NCI-H1092 treated with DMSO at 0.1 percent for 48 hours (cell line): ENCODE measurements around the gene ZNF565.
"Not testable (repeated sequence)": the region's sequence is repeated elsewhere in the genome, so short reads cannot be mapped to it uniquely, and the experiment has no call there.

ENCODE experiments used
- DNase-seq: peaks from one replicate; lab custom pipeline; 2025; lab: John Stamatoyannopoulos, UW

ZNF565 gene

DNA sequence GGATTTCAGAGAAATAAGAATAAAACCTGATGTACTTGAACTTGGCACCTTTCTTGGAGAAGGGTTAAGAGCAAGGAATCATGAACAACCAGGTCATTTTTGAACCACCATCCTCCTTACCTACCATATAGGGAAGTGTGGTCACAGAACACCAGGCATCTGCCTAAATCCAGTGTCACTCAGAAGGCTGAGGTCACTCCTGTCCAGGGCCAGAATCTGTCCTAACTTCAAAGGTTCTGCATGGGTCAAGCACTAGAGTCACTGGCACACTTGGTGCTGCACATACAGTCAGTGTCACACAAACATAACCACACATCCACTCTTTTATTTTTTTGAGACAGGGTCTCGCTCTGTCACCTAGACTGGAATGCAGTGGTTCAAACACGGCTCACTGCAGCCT is 1.6 kb downstream of the ZNF565 start:
- DNase-seq = no peak

DNA sequence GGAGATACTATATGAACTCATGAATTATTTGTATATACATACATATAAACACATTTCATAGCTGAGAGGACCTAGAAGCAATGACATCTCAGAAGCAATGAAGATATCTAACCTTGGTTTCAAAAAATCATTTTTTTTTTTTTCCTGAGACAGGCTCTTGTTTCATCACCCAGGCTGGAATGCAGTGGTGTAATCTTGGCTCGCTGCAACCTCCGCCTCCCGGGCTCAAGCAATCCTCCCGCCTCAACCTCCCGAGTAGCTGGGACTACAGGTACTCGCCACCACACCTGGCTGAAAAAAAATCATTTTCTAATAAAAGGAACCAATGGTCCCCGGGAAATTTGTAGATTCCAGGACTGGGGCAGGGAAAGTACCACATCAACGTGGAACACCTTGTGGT is 4.0 kb downstream of the ZNF565 start:
- no peak for DNase-seq

DNA sequence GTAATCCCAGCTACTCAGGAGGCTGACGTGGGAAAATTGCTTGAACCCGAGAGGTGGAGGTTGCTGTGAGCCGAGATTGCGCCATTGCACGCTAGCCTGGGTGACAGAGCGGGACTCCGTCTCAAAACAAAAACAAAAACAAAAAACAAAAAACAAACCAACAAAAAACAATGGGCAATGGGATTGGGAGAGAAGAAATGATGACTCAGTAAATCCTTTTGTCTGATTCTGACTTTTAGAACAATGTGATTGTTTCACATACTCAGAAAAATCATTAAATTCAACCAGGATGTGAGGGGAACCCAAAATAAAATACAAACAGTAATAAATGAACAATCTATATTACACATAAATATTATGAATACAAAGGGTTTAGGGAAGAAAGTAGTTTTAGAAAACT is 5.1 kb downstream of the ZNF565 start:
- no peak for DNase-seq

DNA sequence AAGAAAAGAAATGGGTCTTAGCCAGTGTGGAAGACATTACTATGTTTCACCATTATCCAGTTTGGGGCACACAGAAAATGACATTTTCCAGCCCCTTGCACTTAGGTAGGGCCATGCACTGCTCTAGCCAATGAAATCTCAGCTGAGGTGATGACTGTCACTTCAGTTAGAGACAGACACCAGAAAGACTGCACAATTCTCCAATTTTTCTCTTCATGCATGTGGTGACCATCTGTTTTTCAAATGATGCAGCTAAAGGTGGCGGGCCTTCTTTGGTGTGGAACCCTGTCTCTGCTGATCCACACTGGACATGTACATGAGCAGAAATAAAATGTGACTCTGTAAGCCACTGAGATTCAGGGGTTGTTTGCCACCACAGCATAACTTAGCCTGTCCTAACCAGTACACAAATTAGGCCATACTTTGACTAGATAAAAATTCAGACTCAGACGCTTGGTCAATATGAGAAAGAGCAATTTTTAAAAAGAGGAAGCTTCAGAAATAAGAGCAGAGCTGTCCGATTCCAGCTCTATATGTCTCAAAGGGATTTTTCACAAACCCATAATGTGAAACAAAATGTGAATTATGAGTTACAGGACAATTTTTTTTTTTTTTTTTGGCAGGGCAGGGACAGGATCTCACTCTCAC is 6.7 kb downstream of the ZNF565 start:
- DNase-seq = no peak

DNA sequence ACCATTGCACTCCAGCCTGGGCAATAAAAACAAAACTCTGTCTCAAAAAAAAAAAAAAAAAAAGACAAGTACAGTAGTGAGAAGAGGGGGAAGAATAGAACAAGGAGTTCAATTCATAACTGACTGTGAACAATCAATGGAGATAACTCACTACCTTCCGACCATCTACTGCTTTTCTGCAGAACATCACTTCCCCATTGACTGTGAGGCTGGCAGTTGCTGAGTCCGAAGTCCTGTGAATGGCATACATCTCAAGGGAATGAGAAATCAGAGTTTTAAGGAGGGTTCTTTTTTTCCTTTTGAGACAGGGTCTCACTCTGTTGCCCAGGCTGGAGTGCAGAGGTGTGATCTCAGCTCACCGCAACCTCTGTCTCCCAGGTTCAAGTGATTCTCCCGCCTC is 11.2 kb downstream of the ZNF565 start:
- DNase-seq = no peak

DNA sequence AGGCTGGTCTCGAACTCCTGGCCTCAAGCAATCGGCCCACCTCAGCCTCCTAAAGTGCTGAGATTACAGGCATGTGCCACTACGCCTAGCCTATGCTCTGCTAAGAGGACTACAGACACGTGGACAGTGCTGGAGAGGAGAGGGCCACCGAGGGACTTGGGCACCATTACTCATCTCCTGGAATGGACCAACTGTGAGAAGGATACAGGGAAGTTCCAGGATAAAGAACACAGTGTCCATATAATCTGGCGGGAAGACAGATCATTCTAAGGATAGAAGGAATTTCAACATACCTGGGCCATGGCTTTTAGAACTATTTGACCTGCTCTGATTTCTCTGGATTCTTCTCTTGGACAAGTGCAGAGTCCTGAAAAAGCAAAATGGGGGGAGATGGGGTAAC is 12.8 kb downstream of the ZNF565 start:
- no peak for DNase-seq

DNA sequence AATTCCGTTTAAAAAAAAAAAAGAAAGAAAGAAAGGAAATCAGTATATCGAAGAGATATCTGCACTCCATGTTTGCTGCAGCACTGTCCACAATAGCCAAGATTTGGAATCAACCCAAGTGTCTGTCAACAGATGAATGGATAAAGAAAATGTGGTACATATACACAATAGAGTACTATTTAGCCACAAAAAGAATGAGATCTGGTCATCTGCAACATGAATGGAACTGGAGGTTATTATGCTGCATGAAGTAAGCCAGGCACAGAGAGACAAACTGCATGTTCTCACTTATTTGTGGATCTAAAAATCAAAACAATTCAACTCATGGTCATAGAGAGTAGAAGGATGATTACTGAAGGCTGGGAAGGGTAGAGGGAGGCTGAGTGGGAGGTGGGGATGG is 16.3 kb downstream of the ZNF565 start:
- DNase-seq = no peak

DNA sequence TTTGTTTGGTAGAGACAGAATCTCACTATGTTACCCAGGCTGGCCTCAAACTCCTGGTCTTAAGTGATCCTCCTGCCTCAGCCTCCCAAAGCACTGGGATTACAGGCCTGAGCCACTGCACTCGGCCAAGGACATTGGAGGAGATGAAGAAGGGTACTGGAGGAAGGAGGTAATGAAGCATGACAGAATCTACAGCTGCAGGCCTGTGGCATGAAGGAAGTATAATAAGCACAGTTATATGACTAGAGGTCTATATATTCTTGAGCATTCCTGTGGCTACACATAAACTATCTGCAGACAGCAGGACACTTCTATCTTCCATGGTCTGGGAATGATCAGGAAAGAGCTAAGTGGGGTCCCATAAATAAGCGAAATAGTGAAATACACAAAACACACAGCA is 18.2 kb downstream of the ZNF565 start:
- DNase-seq = no peak

DNA sequence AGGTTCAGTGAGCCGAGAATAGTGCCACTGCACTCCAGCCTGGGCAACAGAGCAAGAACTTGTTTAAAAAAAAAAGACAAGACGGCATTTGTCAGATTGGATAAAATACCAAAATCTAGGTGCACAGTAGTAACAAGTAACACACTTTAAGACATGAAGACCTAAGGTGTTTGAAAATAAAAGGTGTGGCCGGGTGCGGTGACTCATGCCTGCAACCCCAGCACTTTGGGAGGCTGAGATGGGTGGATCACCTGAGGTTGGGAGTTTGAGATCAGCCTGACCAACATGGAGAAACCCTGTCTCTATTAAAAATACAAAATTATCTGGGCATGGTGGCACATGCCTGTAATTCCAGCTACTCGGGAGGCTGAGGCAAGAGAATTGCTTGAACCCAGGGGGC is 27.7 kb downstream of the ZNF565 start:
- not testable (repeated sequence) for DNase-seq

DNA sequence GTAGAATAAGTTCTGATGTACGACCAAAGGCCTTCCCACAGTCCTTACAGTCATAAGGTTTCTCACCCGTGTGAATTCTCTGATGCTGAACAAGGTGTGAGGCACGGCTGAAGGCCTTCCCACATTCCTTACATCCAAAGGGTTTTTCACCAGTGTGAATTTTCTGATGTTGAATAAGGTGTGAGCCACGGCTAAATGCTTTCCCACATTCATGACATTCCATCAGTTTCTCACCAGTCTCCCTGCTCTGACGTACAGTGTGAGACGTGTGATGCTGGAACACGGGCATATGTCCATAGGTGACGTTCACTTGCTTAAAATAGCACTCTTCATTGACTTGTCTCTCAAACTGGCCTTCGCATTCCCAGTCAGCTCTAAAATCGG is 31.2 kb downstream of the ZNF565 start:
- DNase-seq = no peak

DNA sequence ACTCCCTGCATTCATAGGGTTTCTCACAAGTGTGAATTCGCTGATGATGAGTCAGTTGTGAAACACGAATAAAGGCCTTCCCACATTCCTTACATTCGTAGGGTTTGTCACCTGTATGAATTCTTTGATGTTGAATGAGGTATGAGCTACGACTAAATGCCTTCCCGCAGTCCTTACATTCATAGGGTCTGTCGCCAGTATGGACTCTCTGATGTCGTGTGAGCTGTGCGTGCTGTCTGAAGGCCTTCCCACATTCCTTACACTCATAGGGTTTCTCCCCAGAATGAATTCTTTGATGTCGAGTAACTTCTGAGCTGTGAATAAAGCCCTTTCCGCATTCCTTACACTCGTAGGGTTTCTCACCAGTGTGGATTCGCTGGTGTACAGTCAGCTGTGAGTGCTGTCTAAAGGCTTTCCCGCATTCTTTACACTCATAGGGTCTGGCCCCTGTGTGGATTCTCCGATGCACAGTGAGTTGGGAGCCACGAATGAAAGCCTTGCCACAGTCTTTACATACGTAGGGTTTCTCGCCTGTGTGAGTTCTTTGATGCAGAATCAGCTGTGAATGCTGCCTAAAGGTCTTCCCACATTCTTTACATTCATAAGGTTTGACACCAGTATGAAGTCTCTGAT is 31.7 kb downstream of the ZNF565 start:
- no peak for DNase-seq

DNA sequence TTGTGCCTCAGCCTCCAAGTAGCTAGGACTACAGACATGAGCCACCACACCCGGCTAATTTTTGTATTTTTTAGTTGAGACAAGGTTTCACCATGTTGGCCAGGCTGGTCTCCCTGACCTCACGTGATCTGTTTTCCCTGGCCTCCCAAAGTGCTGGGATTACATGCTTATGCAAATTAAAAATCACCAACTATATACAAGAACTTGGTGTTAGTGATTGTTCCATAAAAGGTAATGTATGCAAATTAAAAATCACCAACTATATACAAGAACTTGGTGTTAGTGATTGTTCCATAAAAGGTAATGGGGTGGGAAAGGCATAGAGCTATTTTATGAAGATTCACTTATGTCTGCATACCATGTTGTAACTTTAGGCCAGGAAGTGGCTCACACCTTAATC is 35.4 kb downstream of the ZNF565 start:
- not testable (repeated sequence) for DNase-seq

DNA sequence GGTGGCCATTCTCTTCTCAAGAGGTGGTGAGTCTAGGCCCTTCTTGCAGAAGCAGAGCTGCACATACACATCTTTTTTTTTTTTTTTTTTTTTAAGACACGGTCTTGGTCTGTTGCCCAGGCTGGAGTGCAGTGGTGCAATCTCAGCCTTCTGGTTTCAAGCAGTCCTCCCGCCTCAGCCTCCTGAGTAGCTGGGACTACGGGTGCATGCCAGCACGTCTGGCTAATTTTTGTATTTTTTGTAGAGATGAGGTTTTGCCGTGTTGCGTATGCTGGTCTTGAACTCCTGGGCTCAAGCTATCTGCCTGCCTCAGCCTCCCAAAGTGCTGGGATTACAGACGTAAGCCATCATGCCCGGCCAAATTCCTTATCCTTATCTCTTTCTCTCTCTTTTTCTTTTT is 40.6 kb downstream of the ZNF565 start:
- not testable (repeated sequence) for DNase-seq

DNA sequence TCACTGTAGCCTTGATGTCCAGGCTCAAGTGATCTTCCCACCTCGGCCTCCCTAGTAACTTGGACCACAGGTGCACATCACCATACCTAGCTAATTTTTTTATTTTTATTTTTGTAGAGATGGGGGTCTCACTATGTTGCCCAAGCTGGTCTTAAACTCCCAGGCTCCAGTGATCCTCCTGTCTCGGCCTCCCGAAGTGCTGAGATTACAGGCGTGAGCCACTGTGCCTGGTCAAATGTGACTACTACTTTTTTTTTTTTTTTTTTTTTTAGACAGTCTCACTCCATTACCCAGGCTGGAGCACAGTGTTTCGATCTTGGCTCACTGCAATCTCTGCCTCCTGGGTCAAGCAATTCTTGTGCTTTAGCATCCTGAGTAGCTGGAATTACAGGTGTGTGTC is 41.6 kb downstream of the ZNF565 start:
- DNase-seq = no peak

DNA sequence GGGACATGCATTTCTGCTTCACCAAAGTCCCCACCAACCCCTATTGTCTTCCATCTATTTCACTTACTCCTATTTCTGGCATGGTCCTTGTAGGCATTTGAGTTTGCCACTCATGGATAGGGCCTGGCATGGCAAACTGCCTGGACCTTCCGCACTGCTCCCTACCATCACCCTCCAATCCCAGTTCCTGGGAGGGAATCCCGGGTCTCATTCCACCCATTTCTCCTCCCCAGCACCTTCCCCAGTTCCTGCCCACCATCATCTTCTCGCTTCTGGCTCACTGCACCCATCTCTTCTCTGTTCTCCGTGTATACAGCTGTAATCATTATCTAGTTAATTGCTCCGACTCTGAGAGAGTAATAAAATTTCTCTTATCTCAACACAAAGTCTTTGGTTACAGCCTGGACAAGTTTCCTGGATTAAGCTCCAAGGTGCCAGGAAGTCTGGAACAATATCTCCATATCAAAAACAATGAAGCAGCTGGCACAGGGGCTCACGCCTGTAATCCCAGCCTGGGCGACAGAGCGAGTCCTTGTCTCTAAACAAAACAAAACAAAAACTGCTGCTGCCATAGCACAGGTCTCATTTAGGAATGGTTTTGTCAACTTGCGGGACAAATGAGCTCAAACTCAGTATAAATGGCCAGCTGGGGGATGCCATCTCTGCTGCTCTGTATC is 45.2 kb downstream of the ZNF565 start:
- DNase-seq = peak; percentile 42

DNA sequence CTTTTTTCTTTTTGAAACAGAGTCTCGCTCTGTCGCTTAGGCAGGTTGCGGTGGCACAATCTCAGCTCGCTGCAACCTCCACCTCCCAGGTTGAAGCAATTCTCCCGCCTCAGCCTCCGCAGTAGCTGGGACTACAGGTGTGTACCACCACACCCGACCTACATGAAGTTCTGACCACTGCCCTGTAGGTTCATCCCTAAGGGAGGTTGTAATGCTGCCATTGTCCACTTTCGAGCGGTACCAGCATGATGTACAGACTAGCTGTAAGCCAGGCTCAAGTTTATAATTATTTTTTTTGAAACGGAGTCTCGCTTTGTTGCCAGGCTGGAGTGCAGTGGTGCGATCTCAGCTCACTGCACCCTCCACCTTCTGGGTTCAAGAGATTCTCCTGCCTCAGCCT is 50.7 kb downstream of the ZNF565 start:
- DNase-seq = no peak

DNA sequence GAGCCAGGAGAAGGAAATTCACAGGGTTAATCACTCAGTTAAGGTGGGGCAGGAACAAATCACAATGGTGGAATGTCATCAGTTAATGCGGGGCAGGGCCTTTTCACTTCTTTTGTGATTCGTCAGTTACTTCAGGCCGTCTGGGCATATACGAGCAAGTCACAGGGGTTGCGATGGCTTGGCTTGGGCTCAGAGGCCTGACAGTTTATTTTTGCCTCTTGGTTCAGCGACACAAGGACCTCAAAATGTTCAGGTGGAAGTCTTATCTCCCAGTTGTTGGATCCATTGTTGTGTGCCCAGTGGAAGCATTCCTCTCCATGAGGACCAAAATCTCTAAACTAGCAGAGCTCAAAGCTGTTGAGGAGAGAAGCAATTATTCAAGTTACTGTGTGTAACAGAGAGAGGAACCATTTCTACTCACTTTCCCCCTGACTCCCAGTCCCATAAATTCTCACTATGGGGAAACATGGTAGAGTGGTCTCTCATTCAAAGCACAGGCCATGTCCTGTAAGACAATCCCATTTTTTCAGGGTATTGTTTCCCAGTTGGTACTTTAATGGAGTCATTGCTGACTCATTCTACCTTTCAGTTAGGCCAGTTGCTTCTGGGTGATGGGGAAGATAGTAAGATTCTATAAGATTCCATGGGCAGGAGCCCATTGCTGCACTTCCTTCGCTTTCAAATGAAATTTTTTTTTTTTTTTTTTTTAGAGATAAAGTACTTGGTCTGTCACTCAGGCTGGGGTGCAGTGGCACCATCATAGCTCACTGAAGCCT is 53.5 kb downstream of the ZNF565 start:
- no peak for DNase-seq

DNA sequence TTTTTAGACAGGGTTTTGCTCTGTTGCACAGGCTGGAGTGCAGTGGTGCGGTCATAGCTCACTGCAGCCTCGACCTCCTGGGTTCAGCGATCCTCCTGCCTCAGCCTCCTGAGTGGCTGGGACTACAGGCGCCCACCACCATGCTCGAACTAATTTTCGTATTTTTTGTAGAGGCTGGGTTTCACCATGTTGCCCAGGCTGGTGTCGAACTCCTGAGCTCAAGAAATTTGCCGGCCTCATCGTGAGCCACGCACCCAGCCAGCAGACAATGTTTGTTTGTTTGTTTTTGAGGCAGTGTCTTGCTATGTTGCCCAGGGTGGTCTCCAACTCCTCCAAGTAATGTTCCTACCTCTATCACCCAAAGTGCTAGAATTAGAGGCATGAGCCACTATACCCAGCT is 61.3 kb downstream of the ZNF565 start:
- no peak for DNase-seq

DNA sequence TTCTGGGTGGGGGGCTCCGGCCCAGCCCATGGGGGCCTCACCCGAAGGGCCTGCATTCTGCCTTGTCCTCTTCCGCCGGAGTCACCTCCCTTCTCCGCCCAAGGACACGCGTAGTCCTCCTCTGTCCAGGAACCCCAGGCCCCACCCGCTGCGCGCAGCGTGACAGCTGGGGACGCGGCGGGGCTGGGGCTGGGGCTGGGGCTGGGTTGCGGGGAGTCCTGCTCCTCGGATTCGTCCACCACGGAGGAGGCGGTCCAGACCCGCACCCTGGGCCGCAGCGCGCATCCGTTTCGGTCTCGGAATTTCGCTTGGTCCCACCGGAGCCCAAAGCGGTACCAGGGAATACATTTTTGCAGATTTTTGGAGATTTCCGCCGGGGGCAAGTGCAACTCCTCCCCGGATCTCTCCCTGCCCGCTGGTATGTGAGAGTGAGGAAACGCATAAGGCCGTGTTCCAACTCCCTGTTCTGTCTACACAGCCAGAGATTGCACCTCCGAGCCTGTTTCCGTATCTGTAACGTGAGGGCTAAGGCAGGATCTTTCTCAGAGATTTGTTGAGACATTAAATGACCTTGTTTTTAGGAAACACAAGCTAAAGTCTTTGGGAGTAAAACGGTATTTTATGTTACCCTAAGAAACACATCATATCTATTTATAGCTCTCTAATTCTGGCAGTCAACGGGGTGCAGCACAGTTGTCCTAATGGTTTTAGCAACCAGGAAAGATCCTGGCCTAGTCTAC is 61.9 kb downstream of the ZNF565 start, which contains the start of gene COX7A1:
TSS of gene COX7A1 (minus strand) at position 96 of the 740 bp plus-strand sequence. CDS start at position 56, 40 bp downstream.
- DNase-seq = no peak

DNA sequence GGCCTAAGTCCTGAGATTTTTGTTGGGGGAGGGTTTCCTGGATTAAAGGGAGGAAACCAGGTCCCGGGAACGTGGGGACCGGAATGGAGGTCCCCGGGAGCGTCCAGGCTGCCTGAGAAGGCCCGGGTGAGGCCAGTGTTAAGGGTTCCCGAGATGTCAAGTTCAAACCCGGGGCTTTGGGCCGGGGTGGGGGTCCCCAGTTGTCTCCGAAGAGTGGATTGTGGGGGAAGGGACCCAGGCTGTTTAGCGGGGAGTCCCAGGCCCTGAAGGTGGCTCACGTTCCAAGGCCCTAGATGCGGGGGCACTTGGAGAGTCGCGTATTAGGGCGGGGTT is 62.5 kb downstream of the ZNF565 start:
- no peak for DNase-seq

DNA sequence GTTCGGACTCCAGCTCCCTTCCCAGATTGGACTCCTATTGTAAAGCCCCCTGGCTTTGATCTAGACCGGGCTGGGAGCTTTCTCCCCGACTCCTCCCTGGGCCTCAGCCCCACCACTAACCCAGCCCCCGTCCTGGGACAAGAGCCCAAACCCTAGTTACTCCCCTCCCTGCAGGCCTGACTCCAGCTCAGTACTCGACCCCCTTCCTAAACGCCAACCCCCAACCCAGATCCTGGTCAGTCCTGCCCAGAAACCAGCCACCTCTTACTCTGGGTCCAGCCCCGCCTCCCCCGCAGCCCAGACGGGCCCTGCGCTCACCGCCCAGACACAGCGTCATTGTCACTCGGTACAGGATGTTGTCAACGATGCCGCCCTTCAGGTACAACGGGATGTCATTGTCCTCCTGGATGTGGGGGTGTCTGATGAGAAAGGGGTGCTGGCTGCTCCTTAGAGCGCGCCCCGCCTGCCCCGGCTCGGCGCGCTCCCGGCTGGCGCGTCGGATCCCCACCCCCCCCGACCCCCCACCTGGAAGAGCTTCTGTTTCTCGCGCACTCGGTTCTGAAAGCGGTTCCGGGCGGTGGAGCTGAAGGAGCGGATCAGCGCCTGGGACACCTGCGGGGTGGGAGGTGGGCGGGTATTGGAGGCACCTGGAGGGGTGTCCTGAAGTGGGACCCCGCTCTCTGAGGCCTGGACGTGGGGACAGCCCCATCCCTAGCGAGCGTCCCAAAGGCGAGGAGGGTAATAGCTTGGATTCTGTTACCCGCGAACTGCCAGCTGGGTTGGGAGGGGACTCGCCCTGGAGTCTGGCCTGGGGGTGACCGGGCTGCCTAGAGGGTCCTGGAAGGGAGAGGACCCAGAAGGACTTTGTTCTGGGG is 63.1 kb downstream of the ZNF565 start:
- no peak for DNase-seq
